Ectodermal cell (in vitro differentiated cells): ENCODE data around the gene HHATL.

Experiments
- H3K27ac ChIP-seq: 2 replicates; pipeline ENCODE4 v1.7.0; 2013; ENCODE audit warnings: mild to moderate bottlenecking, low read depth, low read length; ENCODE audit not compliant: insufficient read depth, poor library complexity, severe bottlenecking
- H3K27me3 ChIP-seq: 2 replicates; pipeline ENCODE4 v1.7.0; 2013; ENCODE audit warnings: mild to moderate bottlenecking, low read length; ENCODE audit not compliant: insufficient read depth, control insufficient read depth, poor library complexity, severe bottlenecking
- H3K36me3 ChIP-seq: one replicate; pipeline ENCODE4 v1.7.0; 2013; ENCODE audit warnings: low read length; ENCODE audit not compliant: control insufficient read depth, insufficient read depth
- H3K4me1 ChIP-seq: one replicate; pipeline ENCODE4 v1.7.0; 2013; ENCODE audit warnings: low read length; ENCODE audit not compliant: control insufficient read depth, insufficient read depth
- H3K4me3 ChIP-seq: 2 replicates; pipeline ENCODE4 v1.7.0; 2013; ENCODE audit warnings: low read depth, low read length, control low read depth; ENCODE audit not compliant: insufficient read depth
- H3K9me3 ChIP-seq: 2 replicates; pipeline ENCODE4 v1.7.0; 2013; ENCODE audit warnings: mild to moderate bottlenecking, low read length, moderate library complexity; ENCODE audit not compliant: control insufficient read depth
- WGBS, 2 experiments: methylation state at CpG; one replicate each; pipeline ENCODE4 v1.1.7; 2013; ENCODE audit warnings: missing lambda C conversion rate in 2 of 2; 5-methylcytosine and 5-hydroxymethylcytosine counted together

The HHATL gene

DNA sequence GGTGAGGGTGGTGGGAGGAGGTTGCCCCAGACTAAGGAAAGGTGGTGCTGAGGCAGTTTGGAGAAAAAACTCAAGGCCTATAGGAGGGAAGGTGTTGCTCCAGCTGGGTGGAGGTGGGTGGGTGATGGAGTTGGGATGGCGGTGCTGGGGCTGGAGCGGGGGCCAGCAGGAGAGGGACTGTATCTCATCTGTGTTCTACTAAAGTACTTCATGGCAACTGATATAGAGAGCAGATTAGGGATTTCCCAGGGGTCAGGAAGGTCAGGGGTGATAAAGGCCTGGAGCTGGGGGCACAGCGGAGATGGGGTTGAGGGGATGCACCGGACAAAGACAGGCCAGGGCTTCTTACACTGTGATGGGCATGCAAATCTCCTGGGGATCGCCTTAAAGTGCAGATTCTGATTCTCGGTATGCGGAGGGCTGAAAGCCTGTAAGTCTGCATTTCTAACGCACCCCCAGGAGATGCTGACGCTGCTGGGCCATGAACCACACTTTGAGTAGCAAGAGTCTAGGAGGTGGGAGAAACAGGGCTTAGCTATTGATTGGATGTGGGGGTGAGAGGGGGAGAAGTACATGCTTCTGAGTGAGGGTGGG is 13.1 kb downstream of the HHATL start:
- Histone ChIP-seq H3K9me3 (no peaks in the 10 kb centered on the region), H3K27me3 (no peaks in the 10 kb centered on the region), H3K4me3 (no peak overlapping the region), H3K4me1 (peaks cover 8% of the 10 kb centered on the region), H3K27ac (no peak overlapping the region), H3K36me3 (no peaks in the 10 kb centered on the region)
- WGBS, 2 experiments, result 58 to 61% methylated on average over 9 of the region's 9 CpGs

DNA sequence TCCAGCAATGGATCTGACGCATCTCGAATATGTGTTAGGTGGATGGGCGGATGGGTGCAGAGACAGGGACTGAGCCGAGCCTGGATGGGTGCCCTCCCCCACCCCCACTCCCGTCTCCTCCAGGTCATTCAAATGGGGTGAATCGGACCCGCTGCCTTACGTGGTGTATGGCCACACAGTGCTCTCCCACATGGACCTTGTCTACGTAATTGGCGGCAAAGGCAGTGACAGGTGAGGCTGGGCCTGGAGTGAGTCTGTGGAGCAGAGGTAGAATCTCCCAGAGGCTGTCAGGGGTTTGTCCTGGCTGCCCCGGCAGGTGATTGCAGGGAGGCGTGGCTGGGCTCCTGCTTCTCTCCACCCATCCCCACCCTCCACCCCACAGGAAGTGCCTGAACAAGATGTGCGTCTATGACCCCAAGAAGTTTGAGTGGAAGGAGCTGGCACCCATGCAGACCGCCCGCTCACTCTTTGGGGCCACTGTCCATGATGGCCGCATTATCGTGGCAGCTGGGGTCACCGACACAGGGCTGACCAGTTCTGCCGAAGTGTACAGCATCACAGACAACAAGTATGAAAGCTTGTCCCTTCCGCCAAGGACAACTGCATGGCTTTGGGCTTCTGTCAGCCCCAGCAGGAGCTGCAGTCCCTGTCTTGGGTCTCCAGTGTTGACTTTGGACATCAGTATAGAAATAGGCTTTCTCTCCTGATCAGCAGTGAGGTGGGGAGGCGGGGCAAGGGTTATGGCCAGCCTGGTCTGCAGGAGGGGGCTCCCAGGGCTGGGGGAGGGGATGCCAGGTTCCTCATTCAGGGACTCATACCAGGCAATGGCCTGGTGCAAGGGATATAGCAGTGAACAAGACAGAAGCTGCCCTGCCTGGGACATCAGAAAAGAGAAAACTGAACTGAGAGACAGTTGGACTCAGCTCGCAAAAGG is 13.8 kb downstream of the HHATL start:
- no peak overlapping the region for H3K27ac ChIP-seq
- 93 to 94% methylated on average over 22 of the region's 22 CpGs for WGBS, 2 experiments

DNA sequence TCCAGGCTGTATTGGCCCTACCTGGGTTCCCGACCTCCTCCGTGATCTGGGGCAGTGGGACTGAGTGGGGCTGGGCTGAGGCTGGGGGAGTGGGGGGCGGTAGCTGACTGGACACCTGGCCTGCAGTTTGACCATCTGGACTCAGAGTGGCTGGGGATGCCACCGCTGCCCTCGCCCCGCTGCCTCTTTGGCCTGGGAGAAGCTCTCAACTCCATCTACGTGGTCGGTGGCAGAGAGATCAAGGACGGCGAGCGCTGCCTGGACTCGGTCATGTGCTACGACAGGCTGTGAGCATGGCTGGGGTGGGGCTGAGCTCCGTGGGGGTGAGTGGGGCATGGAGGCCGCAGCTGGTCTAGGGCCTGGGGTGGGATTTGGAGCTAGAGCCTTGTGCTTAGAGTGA is 14.6 kb downstream of the HHATL start:
- H3K9me3 ChIP-seq, result no peaks in the 10 kb centered on the region
- no peaks in the 10 kb centered on the region for H3K27me3 ChIP-seq
- no peaks in the 10 kb centered on the region for H3K36me3 ChIP-seq
- no peak overlapping the region for H3K4me3 ChIP-seq
- WGBS, 2 experiments, result 96% methylated on average over 15 of the region's 15 CpGs
- H3K4me1 ChIP-seq, result peaks cover 8% of the 10 kb centered on the region
- H3K27ac ChIP-seq, result no peak overlapping the region

More for the DNA sequence above, 13.8 kb downstream of the HHATL start:
- Histone ChIP-seq H3K9me3 (no peaks in the 10 kb centered on the region), H3K36me3 (no peaks in the 10 kb centered on the region), H3K4me1 (peaks cover 8% of the 10 kb centered on the region), H3K27me3 (no peaks in the 10 kb centered on the region), H3K4me3 (no peak overlapping the region)

DNA sequence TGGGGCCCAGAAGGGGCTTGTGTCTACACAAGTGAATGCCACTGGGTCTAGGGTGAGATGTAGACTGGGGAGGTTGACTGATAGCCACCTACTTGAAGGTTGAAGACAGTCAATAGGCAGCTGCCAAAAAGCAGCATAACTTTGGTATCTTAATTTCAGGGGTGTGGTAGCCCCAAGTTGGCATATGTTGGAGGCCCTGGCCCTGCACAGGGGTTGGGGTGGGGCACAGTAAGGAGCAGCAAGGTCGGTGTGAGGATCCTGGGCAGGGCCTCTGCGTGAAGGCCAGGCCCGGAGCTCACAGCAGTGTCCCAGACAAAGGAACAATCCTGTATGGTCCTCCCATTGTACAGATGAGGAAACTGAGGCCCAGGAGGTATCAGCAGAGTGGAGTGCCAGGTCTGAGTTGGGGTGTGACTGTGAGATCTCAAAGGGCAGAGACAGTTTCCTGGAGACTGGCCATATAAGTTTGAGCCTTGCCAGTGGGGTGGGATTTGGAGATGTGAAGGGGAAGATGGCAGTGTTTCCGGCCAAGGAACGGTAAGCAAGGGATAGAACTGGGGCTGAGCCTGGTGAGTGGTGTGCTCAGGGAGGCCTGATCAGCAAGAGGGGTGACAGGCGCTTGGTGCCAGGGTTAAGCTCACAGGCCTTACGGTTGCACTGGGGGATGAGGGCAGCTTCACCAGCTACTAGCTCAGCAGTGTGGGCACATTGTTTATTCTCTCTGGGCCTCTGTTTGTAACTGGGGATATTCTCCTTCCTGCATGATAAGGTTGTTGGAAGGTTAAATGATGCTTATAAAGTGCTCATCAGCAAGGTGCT is 15.6 kb downstream of the HHATL start:
- WGBS, 2 experiments, result 94% methylated on average over 7 of the region's 7 CpGs
- H3K27me3 ChIP-seq, result no peaks in the 10 kb centered on the region
- no peak overlapping the region for H3K4me3 ChIP-seq
- H3K36me3 ChIP-seq, result no peaks in the 10 kb centered on the region
- H3K4me1 ChIP-seq, result peaks cover 8% of the 10 kb centered on the region
- H3K27ac ChIP-seq, result no peak overlapping the region
- H3K9me3 ChIP-seq, result no peaks in the 10 kb centered on the region

DNA sequence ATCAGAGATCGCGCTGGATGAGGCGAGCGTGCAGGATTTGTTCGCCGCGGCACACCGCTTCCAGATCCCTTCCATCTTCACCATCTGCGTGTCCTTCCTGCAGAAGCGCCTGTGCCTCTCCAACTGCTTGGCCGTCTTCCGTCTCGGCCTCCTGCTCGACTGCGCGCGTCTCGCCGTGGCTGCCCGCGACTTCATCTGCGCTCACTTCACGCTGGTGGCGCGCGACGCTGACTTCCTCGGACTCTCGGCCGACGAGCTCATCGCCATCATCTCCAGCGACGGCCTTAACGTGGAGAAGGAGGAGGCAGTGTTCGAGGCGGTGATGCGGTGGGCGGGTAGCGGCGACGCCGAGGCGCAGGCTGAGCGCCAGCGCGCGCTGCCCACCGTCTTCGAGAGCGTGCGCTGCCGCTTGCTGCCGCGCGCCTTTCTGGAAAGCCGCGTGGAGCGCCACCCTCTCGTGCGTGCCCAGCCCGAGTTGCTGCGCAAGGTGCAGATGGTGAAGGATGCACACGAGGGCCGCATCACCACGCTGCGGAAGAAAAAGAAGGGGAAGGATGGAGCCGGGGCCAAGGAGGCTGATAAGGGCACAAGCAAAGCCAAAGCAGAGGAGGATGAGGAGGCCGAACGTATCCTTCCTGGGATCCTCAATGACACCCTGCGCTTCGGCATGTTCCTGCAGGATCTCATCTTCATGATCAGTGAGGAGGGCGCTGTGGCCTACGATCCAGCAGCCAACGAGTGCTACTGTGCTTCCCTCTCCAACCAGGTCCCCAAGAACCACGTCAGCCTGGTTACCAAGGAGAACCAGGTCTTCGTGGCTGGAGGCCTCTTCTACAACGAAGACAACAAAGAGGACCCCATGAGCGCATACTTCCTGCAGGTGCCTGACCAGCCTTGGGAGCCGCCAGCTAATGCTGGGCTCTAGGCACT is 16.4 kb downstream of the HHATL start:
- Histone ChIP-seq H3K4me1 (peaks cover 8% of the 10 kb centered on the region), H3K4me3 (no peak overlapping the region), H3K27me3 (no peaks in the 10 kb centered on the region), H3K36me3 (no peaks in the 10 kb centered on the region), H3K9me3 (no peaks in the 10 kb centered on the region), H3K27ac (no peak overlapping the region)
- whole genome bisulfite sequencing, 2 experiments, result 95% methylated on average over 80 of the region's 80 CpGs

DNA sequence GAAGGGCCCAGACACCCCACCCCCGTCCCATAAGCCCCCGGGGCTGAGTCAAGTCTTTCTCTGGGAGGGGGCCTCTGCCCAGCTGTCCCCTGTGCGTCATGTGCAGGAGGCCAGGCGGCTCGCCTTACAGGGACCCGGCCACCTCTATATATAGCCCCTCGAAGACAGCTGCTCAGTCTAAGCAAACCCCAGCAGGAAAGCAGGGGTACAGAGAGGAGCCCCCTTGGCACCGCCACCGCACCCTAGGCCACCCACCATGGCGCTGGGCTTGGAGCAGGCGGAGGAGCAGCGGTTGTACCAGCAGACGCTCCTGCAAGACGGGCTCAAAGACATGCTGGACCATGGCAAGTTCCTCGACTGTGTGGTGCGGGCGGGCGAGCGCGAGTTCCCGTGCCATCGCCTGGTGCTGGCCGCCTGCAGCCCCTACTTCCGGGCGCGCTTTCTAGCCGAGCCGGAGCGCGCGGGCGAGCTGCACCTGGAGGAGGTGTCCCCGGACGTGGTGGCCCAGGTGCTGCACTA is 17.2 kb downstream of the HHATL start, which contains the start of gene KLHL40:
Gene KLHL40, plus strand, starts transcription at position 175 of the 519 bp plus-strand sequence. Its CDS starts 82 bp downstream, at position 257.
- Histone ChIP-seq H3K4me3 (no peak within 1 kb of the TSS), H3K27ac (no peak within 1 kb of the TSS), H3K4me1 (peaks cover 8% of the 10 kb centered on the region), H3K9me3 (no peaks in the 10 kb centered on the region), H3K27me3 (no peaks in the 10 kb centered on the region), H3K36me3 (no peaks in the 10 kb centered on the region)
- WGBS, 2 experiments, result 94 to 95% methylated on average over 34 of the region's 34 CpGs

DNA sequence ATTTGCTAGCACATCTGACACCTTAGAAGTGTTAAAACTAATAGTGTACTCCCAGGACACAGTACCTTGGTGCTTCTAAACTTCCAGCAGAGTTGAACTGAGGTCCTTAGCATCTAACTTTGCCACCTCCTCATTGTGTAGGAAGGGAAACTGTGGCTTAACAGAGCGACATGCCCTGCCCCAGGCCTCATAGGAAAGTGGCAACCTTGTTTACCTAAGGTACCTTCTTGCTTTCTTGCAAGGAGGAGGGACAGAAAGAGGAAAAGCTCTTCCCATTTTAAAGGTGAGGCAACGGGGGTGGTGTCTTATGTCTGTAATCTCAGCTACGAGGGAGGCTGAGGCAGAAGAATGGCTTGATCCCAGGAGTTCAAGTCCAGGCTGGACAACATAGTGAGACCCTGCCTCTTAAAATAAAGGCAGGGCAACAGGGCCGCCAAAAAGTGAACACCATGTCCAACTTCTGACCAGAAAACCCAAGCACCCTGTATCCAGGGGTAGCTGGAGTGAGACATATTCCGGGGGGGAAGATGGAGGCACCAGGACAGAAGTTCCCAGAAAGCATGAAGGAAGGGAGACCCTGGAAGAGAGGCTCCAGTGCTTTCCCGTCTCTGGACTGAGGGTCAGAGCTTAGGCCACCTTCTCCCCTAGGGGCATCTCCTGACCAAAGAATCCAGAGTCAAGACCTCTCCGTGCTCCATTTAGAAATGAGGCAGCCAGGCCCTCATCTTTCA is 17.8 kb downstream of the HHATL start:
- no peak overlapping the region for H3K4me3 ChIP-seq
- H3K4me1 ChIP-seq, result peaks cover 6% of the 10 kb centered on the region
- 92 to 94% methylated on average over 7 of the region's 7 CpGs for WGBS, 2 experiments
- no peaks in the 10 kb centered on the region for H3K36me3 ChIP-seq
- no peaks in the 10 kb centered on the region for H3K27me3 ChIP-seq
- H3K9me3 ChIP-seq, result no peaks in the 10 kb centered on the region
- H3K27ac ChIP-seq, result no peak overlapping the region

DNA sequence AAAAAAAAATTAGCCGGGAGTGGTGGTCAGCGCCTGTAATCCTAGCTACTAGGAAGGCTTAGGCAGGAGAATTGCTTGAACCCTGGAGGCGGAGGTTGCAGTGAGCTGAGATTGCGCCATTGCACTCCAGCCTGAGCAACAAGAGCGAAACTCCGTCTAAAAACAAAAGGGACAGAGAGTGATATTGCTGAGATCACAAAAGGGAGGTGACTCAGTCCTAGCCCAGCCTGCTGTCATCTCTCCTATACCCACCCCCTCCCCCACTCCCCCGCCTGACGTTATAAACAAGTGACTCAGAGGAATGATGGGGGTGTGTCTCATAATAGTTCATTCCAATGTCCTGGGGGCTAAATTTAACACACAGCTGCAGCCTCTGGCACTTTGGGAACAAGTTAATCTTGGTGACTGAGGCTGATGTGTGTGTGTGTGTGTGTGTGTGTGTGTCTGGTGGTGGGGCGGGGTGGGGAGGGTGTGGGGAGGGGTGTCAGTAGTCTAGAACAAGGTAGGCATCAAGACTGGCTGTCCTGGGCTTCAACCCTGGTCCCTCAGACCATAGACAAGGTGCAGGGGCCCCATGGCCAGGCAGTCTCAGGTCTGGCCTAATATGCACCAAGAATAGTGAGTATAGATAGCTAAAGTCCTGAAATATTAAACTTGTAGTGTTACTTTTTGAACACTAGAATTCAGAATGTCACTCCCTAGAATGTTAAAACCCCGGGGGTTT is 18.6 kb downstream of the HHATL start:
- no peak overlapping the region for H3K27ac ChIP-seq
- H3K27me3 ChIP-seq, result no peaks in the 10 kb centered on the region
- H3K36me3 ChIP-seq, result no peaks in the 10 kb centered on the region
- no peaks in the 10 kb centered on the region for H3K4me1 ChIP-seq
- 81 to 83% methylated on average over 8 to 10 of the region's 10 CpGs for WGBS, 2 experiments
- H3K9me3 ChIP-seq, result no peaks in the 10 kb centered on the region
- H3K4me3 ChIP-seq, result no peak overlapping the region
